ENCODE measurements around the gene CAPN13. TPM values are rescaled to one million over a fixed set of nuclear protein-coding genes. Genes with fewer than 3 reads are reported as not detected.

CAPN13 gene
- total and polyA plus RNA-seq, 3 donors from 2014 or later: 0.57 to 2.7 (median 2.2) TPM

GRCh38 chr2:30694286-30695055, 112.8 kb downstream of the CAPN13 start:
- no peak for DNase-seq
- Histone ChIP-seq H3K9me3 (no peaks in the 10 kb centered on the region), H3K27ac (no peak overlapping the region), H3K36me3 (ENCODE audit: low read depth, missing control alignments) (no peaks in the 10 kb centered on the region), H3K4me1 (peaks cover 9% of the 10 kb centered on the region), H3K4me3 (no peak overlapping the region), H3K27me3 (no peaks in the 10 kb centered on the region)
- intact Hi-C loops (cut with DNase I; ENCODE audit: low total_unique reads): no loop called here
- 67 to 77% methylated on average over 8 of the region's 8 CpGs for WGBS, 2 donors
- TF ChIP-seq CTCF (IDR thresholded peaks at IDR 0.05): no peak
- TF ChIP-seq POLR2A (IDR thresholded peaks at IDR 0.05): no peak

- no peaks in the 10 kb centered on the region for H3K9me3 ChIP-seq
- DNase-seq: no peak
- H3K36me3 ChIP-seq (ENCODE audit: low read depth, missing control alignments): no peaks in the 10 kb centered on the region
- no peak overlapping the region for H3K27ac ChIP-seq
- TF ChIP-seq POLR2A (IDR thresholded peaks at IDR 0.05) (no peak), CTCF (IDR thresholded peaks at IDR 0.05) (no peak)
- WGBS, 2 donors: 83 to 87% methylated on average over 1 to 4 of the region's 4 CpGs
- intact Hi-C loops (cut with DNase I; ENCODE audit: low total_unique reads): no loop called here
- H3K27me3 ChIP-seq: no peaks in the 10 kb centered on the region
- no peak overlapping the region for H3K4me3 ChIP-seq
- H3K4me1 ChIP-seq: peaks cover 15% of the 10 kb centered on the region
These were observed 113.4 kb downstream of the CAPN13 start for GRCh38 chr2:30693821-30694281.

- Histone ChIP-seq H3K4me1 (peaks cover 17% of the 10 kb centered on the region), H3K9me3 (no peaks in the 10 kb centered on the region), H3K36me3 (ENCODE audit: low read depth, missing control alignments) (no peaks in the 10 kb centered on the region), H3K27ac (no peak overlapping the region), H3K4me3 (no peak overlapping the region), H3K27me3 (no peaks in the 10 kb centered on the region)
- no peak for DNase-seq
- WGBS, 2 donors: 86 to 97% methylated on average over 7 of the region's 7 CpGs
- intact Hi-C loops (cut with DNase I; ENCODE audit: low total_unique reads): no loop called here
- TF ChIP-seq POLR2A (IDR thresholded peaks at IDR 0.05) (no peak), CTCF (IDR thresholded peaks at IDR 0.05) (no peak)
These were observed 114.4 kb downstream of the CAPN13 start for GRCh38 chr2:30692829-30693275.

- H3K4me1 ChIP-seq: peaks cover 17% of the 10 kb centered on the region
- TF ChIP-seq POLR2A (IDR thresholded peaks at IDR 0.05) (no peak), CTCF (IDR thresholded peaks at IDR 0.05) (peak in 1 of 3 experiments; percentile 7)
- intact Hi-C loops (cut with DNase I; ENCODE audit: low total_unique reads): no loop called here
- H3K4me3 ChIP-seq: no peak overlapping the region
- 87 to 91% methylated on average over 10 to 16 of the region's 16 CpGs for WGBS, 2 donors
- DNase-seq: peak; percentile 60
- H3K27me3 ChIP-seq: no peaks in the 10 kb centered on the region
- no peaks in the 10 kb centered on the region for H3K9me3 ChIP-seq
- no peak overlapping the region for H3K27ac ChIP-seq
- H3K36me3 ChIP-seq (ENCODE audit: low read depth, missing control alignments): no peaks in the 10 kb centered on the region
These were observed 115.1 kb downstream of the CAPN13 start for GRCh38 chr2:30691948-30692828.

Data from testis (tissue), 3 donors.